Measurements from ENCODE around the gene METTL4.
A peak's percentile ranks its signal among the peaks of the same experiment; 100 is the strongest.

METTL4 gene

DNA sequence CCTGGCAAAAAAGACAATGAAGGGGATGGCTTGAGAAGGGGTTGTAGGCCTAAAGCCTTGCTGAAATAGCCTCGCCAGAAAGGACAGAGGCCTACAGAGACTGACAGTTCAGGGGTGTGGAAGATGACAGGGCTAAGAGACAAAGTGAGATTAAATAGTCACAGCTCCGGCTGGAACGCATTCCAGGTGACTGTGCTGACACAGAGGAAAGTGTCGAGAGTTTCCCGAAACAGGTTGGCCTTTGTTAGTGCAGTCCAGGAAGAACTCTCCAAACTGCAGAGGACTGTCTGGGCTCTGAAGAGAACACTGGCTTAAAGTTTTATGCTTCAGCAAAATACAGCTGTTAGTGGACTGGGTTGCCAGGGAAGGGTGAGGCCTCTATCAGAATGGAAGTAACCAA lies 52.8 kb downstream of the METTL4 start:
- no peaks in the 10 kb centered on the region for H3K79me2 ChIP-seq (ENCODE audit: low read length)
- H3K36me3 ChIP-seq (replicated peaks; ENCODE audit: insufficient read depth, low read length), result no peaks in the 10 kb centered on the region

DNA sequence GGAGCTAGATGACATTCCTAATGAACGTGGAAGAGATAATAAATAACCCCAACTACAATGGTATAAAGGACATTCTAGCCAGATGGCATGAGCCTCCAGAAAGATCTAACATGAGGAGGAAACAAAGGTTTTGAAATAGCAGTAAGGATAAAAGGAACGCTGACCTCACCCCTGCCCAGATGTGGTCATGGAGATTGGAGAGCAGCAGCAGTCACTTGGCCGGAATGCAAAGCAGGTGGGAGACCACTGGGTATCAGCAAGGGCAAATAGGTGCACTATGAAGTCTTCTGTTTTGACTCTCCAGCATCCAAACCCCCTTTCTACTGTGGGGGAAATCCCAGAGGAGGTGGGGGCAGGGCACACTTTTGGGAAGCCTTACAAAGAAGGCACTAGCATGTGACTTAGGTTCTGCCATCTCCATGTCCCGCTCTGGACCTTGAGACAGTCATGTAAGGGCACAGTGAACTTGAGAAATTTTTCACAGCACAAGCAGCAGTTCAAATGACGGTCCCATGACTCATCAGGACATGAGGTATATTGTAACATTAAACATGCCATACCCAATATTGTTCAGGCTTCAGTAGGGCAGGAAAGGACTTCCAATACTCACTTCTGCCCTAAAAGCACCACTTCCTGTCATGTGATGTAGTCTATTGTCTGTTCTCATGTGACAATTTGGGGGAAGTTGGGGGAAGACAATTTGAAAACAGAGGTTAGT lies 55.2 kb downstream of the METTL4 start:
- Histone ChIP-seq H3K9me3 (replicated peaks; ENCODE audit: insufficient read depth, low read length) (no peaks in the 10 kb centered on the region), H3K27ac (ENCODE audit: low read length) (no peak overlapping the region), H3K9ac (ENCODE audit: low read length) (no peak overlapping the region), H3K36me3 (replicated peaks; ENCODE audit: insufficient read depth, low read length) (no peaks in the 10 kb centered on the region), H4K20me1 (ENCODE audit: insufficient read depth, low read length) (no peaks in the 10 kb centered on the region), H3K27me3 (replicated peaks; ENCODE audit: insufficient read depth, low read length) (no peaks in the 10 kb centered on the region), H3K79me2 (ENCODE audit: low read length) (no peaks in the 10 kb centered on the region), H3K4me3 (ENCODE audit: low read length) (no peak overlapping the region), H3K9me2 (replicated peaks; ENCODE audit: insufficient read depth, low read length) (no peaks in the 10 kb centered on the region), H3K4me2 (ENCODE audit: low read depth, low read length) (no peak overlapping the region), H2AFZ (ENCODE audit: low read length) (0 out of 2 replicates have a peak overlapping the region, but pooled peaks have one; percentile 12), H3K4me1 (ENCODE audit: low read length) (peaks cover 5% of the 10 kb centered on the region; the same call in 1 of the 2 replicates), H3F3A (ENCODE audit: insufficient read depth, low read length) (no peaks in the 10 kb centered on the region)
- TF ChIP-seq EZH2phosphoT487 (IDR thresholded peaks at IDR 0.05; ENCODE audit: low read length) (no peak), EZH2 (optimal IDR thresholded peaks at IDR 0.05; ENCODE audit: low read depth, low read length) (no peak)
- TF ChIP-seq, protein P1, sequence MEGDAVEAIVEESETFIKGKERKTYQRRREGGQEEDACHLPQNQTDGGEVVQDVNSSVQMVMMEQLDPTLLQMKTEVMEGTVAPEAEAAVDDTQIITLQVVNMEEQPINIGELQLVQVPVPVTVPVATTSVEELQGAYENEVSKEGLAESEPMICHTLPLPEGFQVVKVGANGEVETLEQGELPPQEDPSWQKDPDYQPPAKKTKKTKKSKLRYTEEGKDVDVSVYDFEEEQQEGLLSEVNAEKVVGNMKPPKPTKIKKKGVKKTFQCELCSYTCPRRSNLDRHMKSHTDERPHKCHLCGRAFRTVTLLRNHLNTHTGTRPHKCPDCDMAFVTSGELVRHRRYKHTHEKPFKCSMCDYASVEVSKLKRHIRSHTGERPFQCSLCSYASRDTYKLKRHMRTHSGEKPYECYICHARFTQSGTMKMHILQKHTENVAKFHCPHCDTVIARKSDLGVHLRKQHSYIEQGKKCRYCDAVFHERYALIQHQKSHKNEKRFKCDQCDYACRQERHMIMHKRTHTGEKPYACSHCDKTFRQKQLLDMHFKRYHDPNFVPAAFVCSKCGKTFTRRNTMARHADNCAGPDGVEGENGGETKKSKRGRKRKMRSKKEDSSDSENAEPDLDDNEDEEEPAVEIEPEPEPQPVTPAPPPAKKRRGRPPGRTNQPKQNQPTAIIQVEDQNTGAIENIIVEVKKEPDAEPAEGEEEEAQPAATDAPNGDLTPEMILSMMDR (IDR thresholded peaks at IDR 0.05; ENCODE audit: low read length), result no peak
- peak; percentile 11 for DNase-seq

More for the DNA sequence above, 52.8 kb downstream of the METTL4 start:
- Histone ChIP-seq H3K27ac (ENCODE audit: low read length) (no peak overlapping the region), H3K4me2 (ENCODE audit: low read depth, low read length) (no peak overlapping the region), H2AFZ (ENCODE audit: low read length) (no peak overlapping the region), H3K9ac (ENCODE audit: low read length) (no peak overlapping the region), H3K4me1 (ENCODE audit: low read length) (peaks cover 5% of the 10 kb centered on the region; the same call in 1 of the 2 replicates), H3F3A (ENCODE audit: insufficient read depth, low read length) (no peaks in the 10 kb centered on the region), H3K9me2 (replicated peaks; ENCODE audit: insufficient read depth, low read length) (no peaks in the 10 kb centered on the region), H3K27me3 (replicated peaks; ENCODE audit: insufficient read depth, low read length) (no peaks in the 10 kb centered on the region), H4K20me1 (ENCODE audit: insufficient read depth, low read length) (no peaks in the 10 kb centered on the region), H3K9me3 (replicated peaks; ENCODE audit: insufficient read depth, low read length) (no peaks in the 10 kb centered on the region), H3K4me3 (ENCODE audit: low read length) (no peak overlapping the region)
- no peak for TF ChIP-seq EZH2phosphoT487 (IDR thresholded peaks at IDR 0.05; ENCODE audit: low read length)
- no peak for TF ChIP-seq EZH2 (optimal IDR thresholded peaks at IDR 0.05; ENCODE audit: low read depth, low read length)
- TF ChIP-seq, protein P1 (IDR thresholded peaks at IDR 0.05; ENCODE audit: low read length), result no peak
- no peak for DNase-seq

DNA sequence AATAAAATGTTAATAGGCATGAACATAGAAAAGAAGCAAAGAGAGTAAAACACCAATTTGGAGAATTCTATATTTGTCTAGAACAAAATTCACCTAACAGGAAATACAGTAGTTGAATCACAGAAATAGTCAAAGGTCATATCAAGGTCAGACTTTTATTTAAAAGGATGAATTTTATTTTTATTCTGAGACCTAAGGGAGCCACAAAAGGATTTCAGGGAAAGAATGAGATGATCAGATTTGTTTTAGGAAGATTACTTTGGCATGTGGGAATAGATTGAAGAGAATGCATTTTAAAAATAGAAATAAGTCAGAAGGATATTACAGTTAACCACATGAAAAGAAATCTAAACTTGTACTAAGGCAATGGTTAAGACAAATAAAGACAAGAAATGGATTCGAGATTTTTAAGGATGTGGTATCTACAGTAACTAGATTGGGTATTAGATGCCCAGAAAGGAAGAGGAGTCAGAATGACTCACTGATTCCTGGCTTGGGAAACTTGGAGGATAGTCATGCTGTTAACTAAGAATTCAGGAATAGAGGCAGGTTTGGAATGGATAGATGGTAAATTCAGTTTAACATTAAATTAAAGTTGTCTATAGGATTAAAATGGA lies 56.0 kb downstream of the METTL4 start:
- TF ChIP-seq EZH2phosphoT487 (IDR thresholded peaks at IDR 0.05; ENCODE audit: low read length) (no peak), EZH2 (optimal IDR thresholded peaks at IDR 0.05; ENCODE audit: low read depth, low read length) (no peak)
- TF ChIP-seq, protein P1 (IDR thresholded peaks at IDR 0.05; ENCODE audit: low read length), result no peak
- Histone ChIP-seq H3K4me3 (ENCODE audit: low read length) (no peak overlapping the region), H3K4me1 (ENCODE audit: low read length) (peaks cover 5% of the 10 kb centered on the region; the same call in 1 of the 2 replicates), H3K27me3 (replicated peaks; ENCODE audit: insufficient read depth, low read length) (no peaks in the 10 kb centered on the region), H3K9ac (ENCODE audit: low read length) (no peak overlapping the region), H3K27ac (ENCODE audit: low read length) (no peak overlapping the region), H3K36me3 (replicated peaks; ENCODE audit: insufficient read depth, low read length) (no peaks in the 10 kb centered on the region), H3K9me2 (replicated peaks; ENCODE audit: insufficient read depth, low read length) (no peaks in the 10 kb centered on the region), H3K4me2 (ENCODE audit: low read depth, low read length) (no peak overlapping the region), H3K79me2 (ENCODE audit: low read length) (no peaks in the 10 kb centered on the region), H3F3A (ENCODE audit: insufficient read depth, low read length) (no peaks in the 10 kb centered on the region), H4K20me1 (ENCODE audit: insufficient read depth, low read length) (no peaks in the 10 kb centered on the region), H3K9me3 (replicated peaks; ENCODE audit: insufficient read depth, low read length) (no peaks in the 10 kb centered on the region), H2AFZ (ENCODE audit: low read length) (no peak overlapping the region)
- no peak for DNase-seq
